GM20431 (cell line): ENCODE measurements around the gene CELA2A.
"Not testable (repeated sequence)": the region's sequence is repeated elsewhere in the genome, so short reads cannot be mapped to it uniquely, and the experiment has no call there.

Experiments used
- in situ Hi-C: fragments of 300-500 bp; cut with MseI, MboI; formaldehyde crosslinking; loops from one replicate; pipeline ENCODE4 v1.15.0; 2020; ENCODE audit warnings: low sequenced_read_pairs; ENCODE audit not compliant: unreplicated experiment

Gene CELA2A

GRCh38 chr1:15441247-15441646 lies 15.3 kb upstream of the CELA2A start:
- in situ Hi-C loops: loop anchor here (25.0 kb wide), 1 partner anchor 329 kb away; no protein-coding TSS in a partner anchor

- in situ Hi-C loops: loop anchor here (25.0 kb wide), 1 partner anchor 330 kb away; no protein-coding TSS in a partner anchor
Measured at GRCh38 chr1:15442119-15442518, 14.4 kb upstream of the CELA2A start.

GRCh38 chr1:15442759-15443158 lies 13.8 kb upstream of the CELA2A start:
- in situ Hi-C loops: loop anchor here (25.0 kb wide), 1 partner anchor 330 kb away; no protein-coding TSS in a partner anchor

- in situ Hi-C loops: loop anchor here (25.0 kb wide), 1 partner anchor 331 kb away; no protein-coding TSS in a partner anchor
Measured at GRCh38 chr1:15443281-15443680, 13.3 kb upstream of the CELA2A start.

GRCh38 chr1:15444468-15445389 lies 11.8 kb upstream of the CELA2A start:
- in situ Hi-C loops: loop anchor here (25.0 kb wide), 1 partner anchor 332 kb away; no protein-coding TSS in a partner anchor

- in situ Hi-C loops: loop anchor here (25.0 kb wide), 1 partner anchor 333 kb away; no protein-coding TSS in a partner anchor
Measured at GRCh38 chr1:15445390-15446122, 11.0 kb upstream of the CELA2A start.

- in situ Hi-C loops: loop anchor here (25.0 kb wide), 1 partner anchor 334 kb away; no protein-coding TSS in a partner anchor
Measured at GRCh38 chr1:15446212-15446611, 10.3 kb upstream of the CELA2A start.

GRCh38 chr1:15448877-15449462 lies 7.6 kb upstream of the CELA2A start:
- in situ Hi-C loops: loop anchor here (25.0 kb wide), 1 partner anchor 337 kb away; no protein-coding TSS in a partner anchor

- in situ Hi-C loops: loop anchor here (25.0 kb wide), 1 partner anchor 337 kb away; no protein-coding TSS in a partner anchor
Measured at GRCh38 chr1:15449567-15449966, 7.0 kb upstream of the CELA2A start.

- in situ Hi-C loops: no loop called here
Measured at GRCh38 chr1:15451014-15451722, 5.4 kb upstream of the CELA2A start.

GRCh38 chr1:15452216-15452615 lies 4.3 kb upstream of the CELA2A start:
- in situ Hi-C loops: no loop called here

GRCh38 chr1:15452866-15453571 lies 3.5 kb upstream of the CELA2A start:
- in situ Hi-C loops: no loop called here

- in situ Hi-C loops: no loop called here
Measured at GRCh38 chr1:15453734-15454133, 2.8 kb upstream of the CELA2A start.

GRCh38 chr1:15454256-15454655 lies 2.3 kb upstream of the CELA2A start:
- in situ Hi-C loops: no loop called here

- in situ Hi-C loops: no loop called here
Measured at GRCh38 chr1:15455522-15455921, 1.0 kb upstream of the CELA2A start.

GRCh38 chr1:15457585-15457984 lies 1.1 kb downstream of the CELA2A start:
- in situ Hi-C loops: no loop called here

- in situ Hi-C loops: not testable (repeated sequence)
Measured at GRCh38 chr1:15458388-15458787, 1.9 kb downstream of the CELA2A start.

- in situ Hi-C loops: no loop called here
Measured at GRCh38 chr1:15459771-15460707, 3.5 kb downstream of the CELA2A start.
